Stimulated activated CD8-positive, alpha-beta memory T cell treated with anti-CD3 and anti-CD28 coated beads, Interleukin-7, amount 100 ng/mL, for 24 hours (primary cell): Measurements from ENCODE around the gene SLC41A1.

Experiments
- DNase-seq: peaks from one replicate; pipeline ENCODE4 v3.0.0-alpha.2; 2020; ENCODE audit warnings: low read depth

Gene SLC41A1

GRCh38 chr1:205822397-205822796, 9.4 kb upstream of the SLC41A1 start:
- no peak for DNase-seq

GRCh38 chr1:205817988-205818387, 5.0 kb upstream of the SLC41A1 start:
- no peak for DNase-seq

- no peak for DNase-seq
Observed at GRCh38 chr1:205817364-205817763, 4.4 kb upstream of the SLC41A1 start.

GRCh38 chr1:205813755-205814058, 709 bp upstream of the SLC41A1 start:
- no peak for DNase-seq

GRCh38 chr1:205812271-205812877, 624 bp downstream of the SLC41A1 start:
- DNase-seq = no peak

GRCh38 chr1:205811660-205812059, 1.3 kb downstream of the SLC41A1 start:
- DNase-seq = no peak

GRCh38 chr1:205810448-205811157, 2.4 kb downstream of the SLC41A1 start:
- no peak for DNase-seq

- DNase-seq = no peak
Observed at GRCh38 chr1:205809942-205810345, 3.1 kb downstream of the SLC41A1 start.

- no peak for DNase-seq
Observed at GRCh38 chr1:205809469-205809868, 3.5 kb downstream of the SLC41A1 start.

GRCh38 chr1:205805082-205805711, 7.8 kb downstream of the SLC41A1 start:
- no peak for DNase-seq

- no peak for DNase-seq
Observed at GRCh38 chr1:205804605-205805004, 8.4 kb downstream of the SLC41A1 start.

- DNase-seq = no peak
Observed at GRCh38 chr1:205803986-205804385, 9.0 kb downstream of the SLC41A1 start.

GRCh38 chr1:205802060-205802459, 10.9 kb downstream of the SLC41A1 start:
- no peak for DNase-seq

GRCh38 chr1:205800981-205801703, 11.9 kb downstream of the SLC41A1 start:
- DNase-seq = no peak

- no peak for DNase-seq
Observed at GRCh38 chr1:205800427-205800826, 12.6 kb downstream of the SLC41A1 start.

GRCh38 chr1:205798577-205798976, 14.4 kb downstream of the SLC41A1 start:
- DNase-seq = no peak

- no peak for DNase-seq
Observed at GRCh38 chr1:205797168-205797567, 15.8 kb downstream of the SLC41A1 start.

GRCh38 chr1:205794011-205794730, 18.8 kb downstream of the SLC41A1 start:
- no peak for DNase-seq

- DNase-seq = no peak
Observed at GRCh38 chr1:205792961-205793673, 19.9 kb downstream of the SLC41A1 start.

GRCh38 chr1:205792481-205792881, 20.5 kb downstream of the SLC41A1 start:
- DNase-seq = no peak

GRCh38 chr1:205791568-205792180, 21.3 kb downstream of the SLC41A1 start:
- DNase-seq = peak; percentile 22
